ENCODE data around the gene BPIFA1.

BPIFA1 gene

DNA sequence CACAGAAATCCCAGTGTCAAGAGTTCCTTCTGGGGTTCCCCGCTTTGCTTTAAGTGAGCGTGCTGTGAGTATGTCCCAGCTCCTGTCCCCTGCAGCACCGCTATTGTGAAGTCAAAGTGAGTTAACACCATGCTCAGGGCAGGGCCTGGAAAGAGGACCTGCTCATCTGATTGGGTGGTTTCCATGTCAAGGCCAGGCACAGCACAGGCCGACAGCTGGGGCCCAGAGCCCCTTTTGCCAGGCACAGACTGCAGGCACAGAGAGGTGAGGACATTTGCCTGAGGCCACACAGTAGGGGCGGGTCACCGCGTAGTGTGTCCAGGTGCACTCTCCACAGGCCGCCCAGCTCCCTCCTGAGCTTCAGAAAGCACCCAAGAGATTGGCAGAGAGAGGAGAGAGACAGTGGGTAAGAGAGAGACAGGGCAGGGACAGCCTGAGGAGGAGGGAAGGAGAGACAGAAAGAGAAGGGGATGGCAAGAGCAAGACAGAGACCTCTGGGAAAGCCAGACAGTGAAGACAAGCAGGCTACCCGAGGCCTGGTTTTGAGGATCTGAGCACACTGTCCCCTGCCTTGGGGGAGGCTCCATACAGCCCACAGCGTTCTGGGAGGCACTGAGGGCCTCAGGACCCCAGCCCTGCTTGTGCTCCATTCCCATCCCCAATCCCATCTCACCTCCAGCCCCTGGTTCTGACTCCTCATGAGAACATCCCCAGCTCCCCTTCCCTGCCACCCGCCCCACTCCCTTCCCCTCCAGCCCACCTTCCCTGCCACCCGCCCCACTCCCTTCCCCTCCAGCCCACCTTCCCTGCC is 40.7 kb downstream of the BPIFA1 start:
- no peaks in the 10 kb centered on the region for H3K9me3 ChIP-seq (ENCODE audit: low read length)
- no peaks in the 10 kb centered on the region for H3K27me3 ChIP-seq (ENCODE audit: insufficient read depth, low read length)

DNA sequence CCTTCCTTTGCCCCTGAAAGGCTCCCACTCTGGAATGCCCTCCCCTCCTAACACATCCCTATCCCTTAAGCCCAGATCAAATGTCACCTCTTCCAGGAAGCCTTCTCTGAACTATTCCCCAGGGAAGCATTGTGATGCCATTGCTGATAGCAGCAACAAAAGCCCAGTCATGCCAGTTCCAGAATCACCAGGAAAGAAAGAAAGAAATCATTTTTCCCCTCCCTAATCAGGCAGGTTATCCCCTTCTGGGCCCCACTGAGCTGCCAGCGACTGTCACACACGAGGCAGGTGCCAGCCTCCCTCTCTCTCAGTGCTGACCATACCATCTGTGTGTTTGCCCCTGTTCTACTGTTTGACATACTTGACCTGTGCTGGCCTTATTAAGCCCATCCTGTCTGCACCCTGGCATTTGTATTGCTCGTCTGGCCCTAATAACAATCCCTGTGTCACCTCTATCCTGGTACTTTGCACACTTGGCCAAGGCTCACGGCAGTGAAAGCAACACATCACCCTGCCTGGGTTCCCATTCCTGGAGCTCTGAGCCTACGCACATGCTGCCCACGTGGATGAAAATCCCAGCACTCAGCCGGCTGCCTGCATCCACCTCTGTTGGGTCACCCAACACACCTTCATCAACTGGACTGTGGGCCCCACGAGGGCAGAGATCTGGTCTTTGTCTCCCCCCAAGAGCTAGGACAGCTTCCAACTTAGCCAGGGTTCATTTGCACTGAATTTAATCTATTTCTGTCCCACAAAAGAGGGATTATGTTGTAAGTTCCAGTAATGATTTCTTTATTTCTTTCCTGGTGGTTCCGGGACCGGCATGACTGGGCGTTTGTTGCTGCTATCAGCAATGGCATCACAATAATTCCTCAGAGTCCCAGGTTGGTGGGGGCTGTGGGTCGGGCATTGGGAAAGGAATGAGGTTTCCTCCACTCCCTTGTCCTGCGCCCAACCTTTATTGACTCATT is 42.0 kb downstream of the BPIFA1 start:
- TF ChIP-seq EZH2 (IDR thresholded peaks at IDR 0.05; ENCODE audit: borderline replicate concordance, low read length): no peak
- TF ChIP-seq CTCF (IDR thresholded peaks at IDR 0.05; ENCODE audit: low read length): no peak
- Histone ChIP-seq H3K27ac (ENCODE audit: low read depth, low read length, poor library complexity, severe bottlenecking) (no peak overlapping the region), H3K9me2 (ENCODE audit: low read depth, low read length) (no peaks in the 10 kb centered on the region), H3K9ac (ENCODE audit: low read length) (no peak overlapping the region), H3K36me3 (ENCODE audit: insufficient read depth, low read length) (no peaks in the 10 kb centered on the region), H3K4me2 (ENCODE audit: low read length) (no peak overlapping the region), H3K27me3 (ENCODE audit: insufficient read depth, low read length) (no peaks in the 10 kb centered on the region), H3K4me3 (ENCODE audit: low read depth, low read length, poor library complexity, severe bottlenecking) (no peak overlapping the region), H3K4me1 (ENCODE audit: insufficient read depth, low read length, severe bottlenecking) (no peaks in the 10 kb centered on the region), H4K20me1 (ENCODE audit: insufficient read depth, low read length) (no peaks in the 10 kb centered on the region), H3F3A (ENCODE audit: insufficient read depth, low read length) (no peaks in the 10 kb centered on the region), H3K79me2 (ENCODE audit: insufficient read depth, low read length) (no peaks in the 10 kb centered on the region), H2AFZ (ENCODE audit: low read length) (no peak overlapping the region), H3K9me3 (ENCODE audit: low read length) (no peaks in the 10 kb centered on the region)

More for the DNA sequence above, 40.7 kb downstream of the BPIFA1 start:
- Histone ChIP-seq H3K4me3 (ENCODE audit: low read depth, low read length, poor library complexity, severe bottlenecking) (no peak overlapping the region), H3K4me2 (ENCODE audit: low read length) (no peak overlapping the region), H3K9ac (ENCODE audit: low read length) (no peak overlapping the region), H3K79me2 (ENCODE audit: insufficient read depth, low read length) (no peaks in the 10 kb centered on the region), H3K36me3 (ENCODE audit: insufficient read depth, low read length) (no peaks in the 10 kb centered on the region), H3K27ac (ENCODE audit: low read depth, low read length, poor library complexity, severe bottlenecking) (no peak overlapping the region), H3K9me2 (ENCODE audit: low read depth, low read length) (no peaks in the 10 kb centered on the region), H3K4me1 (ENCODE audit: insufficient read depth, low read length, severe bottlenecking) (no peaks in the 10 kb centered on the region), H3F3A (ENCODE audit: insufficient read depth, low read length) (no peaks in the 10 kb centered on the region), H2AFZ (ENCODE audit: low read length) (no peak overlapping the region), H4K20me1 (ENCODE audit: insufficient read depth, low read length) (no peaks in the 10 kb centered on the region)
- TF ChIP-seq EZH2 (IDR thresholded peaks at IDR 0.05; ENCODE audit: borderline replicate concordance, low read length): no peak
- no peak for TF ChIP-seq CTCF (IDR thresholded peaks at IDR 0.05; ENCODE audit: low read length)

DNA sequence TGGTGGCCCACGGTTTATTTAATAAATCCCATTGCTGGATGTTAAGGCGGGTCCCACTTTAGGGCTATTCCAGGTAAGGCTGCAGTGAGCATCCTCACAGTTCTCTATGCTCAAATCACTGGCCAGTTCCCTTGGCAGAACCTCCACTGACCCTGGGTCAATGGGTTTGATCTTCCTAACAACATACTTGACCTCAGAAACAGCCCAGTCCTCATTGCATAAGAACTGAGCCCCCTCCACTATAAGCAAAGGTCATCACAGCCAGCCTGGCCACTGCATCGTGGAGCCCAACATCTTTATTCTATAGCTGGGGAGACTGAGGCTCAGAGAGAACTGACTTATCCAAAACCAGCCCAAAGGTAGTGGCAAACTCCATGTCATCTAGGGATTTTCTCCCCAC is 42.9 kb downstream of the BPIFA1 start:
- Histone ChIP-seq H4K20me1 (ENCODE audit: insufficient read depth, low read length) (no peaks in the 10 kb centered on the region), H3K27ac (ENCODE audit: low read depth, low read length, poor library complexity, severe bottlenecking) (no peak overlapping the region), H3K9ac (ENCODE audit: low read length) (no peak overlapping the region), H3K4me3 (ENCODE audit: low read depth, low read length, poor library complexity, severe bottlenecking) (no peak overlapping the region), H3F3A (ENCODE audit: insufficient read depth, low read length) (no peaks in the 10 kb centered on the region), H3K9me3 (ENCODE audit: low read length) (no peaks in the 10 kb centered on the region), H3K4me2 (ENCODE audit: low read length) (no peak overlapping the region), H3K4me1 (ENCODE audit: insufficient read depth, low read length, severe bottlenecking) (no peaks in the 10 kb centered on the region), H3K36me3 (ENCODE audit: insufficient read depth, low read length) (no peaks in the 10 kb centered on the region), H3K79me2 (ENCODE audit: insufficient read depth, low read length) (no peaks in the 10 kb centered on the region), H3K27me3 (ENCODE audit: insufficient read depth, low read length) (no peaks in the 10 kb centered on the region), H2AFZ (ENCODE audit: low read length) (no peak overlapping the region), H3K9me2 (ENCODE audit: low read depth, low read length) (no peaks in the 10 kb centered on the region)
- TF ChIP-seq EZH2 (IDR thresholded peaks at IDR 0.05; ENCODE audit: borderline replicate concordance, low read length) (no peak), CTCF (IDR thresholded peaks at IDR 0.05; ENCODE audit: low read length) (no peak)

Measured in OCI-LY1 (cell line).